Astrocyte of the cerebellum (primary cell): ENCODE measurements around the gene SAE1.

Source experiments
- DNase-seq: peaks from one replicate; pipeline ENCODE4 v3.0.0-alpha.2; 2011; ENCODE audit warnings: low read depth
- H3K4me3 ChIP-seq: 2 replicates; pipeline ENCODE4 v1.5.1; 2011; ENCODE audit warnings: mild to moderate bottlenecking, low read depth, low read length, moderate library complexity
- in situ Hi-C: cut with HindIII; loops from 2 replicates; pipeline ENCODE4 v1.10.0; 2017; ENCODE audit warnings: low sequenced_read_pairs
- TF ChIP-seq, protein P1 (sequence below): IDR thresholded peaks from 2 replicates; pipeline ENCODE4 v1.5.1; 2012; ENCODE audit warnings: low read length, low read depth, moderate library complexity, mild to moderate bottlenecking; ENCODE audit errors: missing control alignments

SAE1 gene

DNA sequence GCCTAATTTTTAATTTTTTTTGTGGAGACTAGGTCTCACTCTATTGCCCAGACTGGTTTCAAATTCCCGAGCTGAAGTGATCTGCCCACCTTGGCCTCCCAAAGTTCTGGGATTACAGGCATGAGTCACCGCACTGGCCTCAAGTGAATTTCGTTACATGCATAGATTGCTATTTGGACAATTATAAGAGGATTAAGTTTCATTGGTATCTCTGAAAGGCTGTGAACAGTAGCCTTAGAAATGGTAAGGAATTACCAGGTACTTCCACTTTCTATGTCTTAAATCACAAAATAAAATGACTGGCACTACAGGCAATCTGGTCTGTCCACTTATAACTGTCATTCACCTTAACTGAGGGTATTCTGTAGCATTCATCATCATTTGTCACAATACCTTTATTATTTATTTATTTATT, 122.8 kb downstream of the SAE1 start:
- TF ChIP-seq, protein P1, sequence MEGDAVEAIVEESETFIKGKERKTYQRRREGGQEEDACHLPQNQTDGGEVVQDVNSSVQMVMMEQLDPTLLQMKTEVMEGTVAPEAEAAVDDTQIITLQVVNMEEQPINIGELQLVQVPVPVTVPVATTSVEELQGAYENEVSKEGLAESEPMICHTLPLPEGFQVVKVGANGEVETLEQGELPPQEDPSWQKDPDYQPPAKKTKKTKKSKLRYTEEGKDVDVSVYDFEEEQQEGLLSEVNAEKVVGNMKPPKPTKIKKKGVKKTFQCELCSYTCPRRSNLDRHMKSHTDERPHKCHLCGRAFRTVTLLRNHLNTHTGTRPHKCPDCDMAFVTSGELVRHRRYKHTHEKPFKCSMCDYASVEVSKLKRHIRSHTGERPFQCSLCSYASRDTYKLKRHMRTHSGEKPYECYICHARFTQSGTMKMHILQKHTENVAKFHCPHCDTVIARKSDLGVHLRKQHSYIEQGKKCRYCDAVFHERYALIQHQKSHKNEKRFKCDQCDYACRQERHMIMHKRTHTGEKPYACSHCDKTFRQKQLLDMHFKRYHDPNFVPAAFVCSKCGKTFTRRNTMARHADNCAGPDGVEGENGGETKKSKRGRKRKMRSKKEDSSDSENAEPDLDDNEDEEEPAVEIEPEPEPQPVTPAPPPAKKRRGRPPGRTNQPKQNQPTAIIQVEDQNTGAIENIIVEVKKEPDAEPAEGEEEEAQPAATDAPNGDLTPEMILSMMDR: no peak
- peak; percentile 83 for DNase-seq
- in situ Hi-C loops: no loop called here
- no peak overlapping the region for H3K4me3 ChIP-seq

- H3K4me3 ChIP-seq: no peak overlapping the region
- in situ Hi-C loops: no loop called here
- TF ChIP-seq, protein P1: no peak
- no peak for DNase-seq
Observed at GRCh38 chr19:47253970-47254369, 123.3 kb downstream of the SAE1 start.

GRCh38 chr19:47255879-47256692, 125.5 kb downstream of the SAE1 start, which contains the start of gene CCDC9:
Gene CCDC9 (plus strand): TSS chr19:47256525. CDS start chr19:47258401, 1,876 bp downstream.
- peak; percentile 88 for DNase-seq
- in situ Hi-C loops: no loop called here
- TF ChIP-seq, protein P1: no peak
- peak within 1 kb of the TSS; percentile 60 for H3K4me3 ChIP-seq

GRCh38 chr19:47256693-47257410, 126.2 kb downstream of the SAE1 start:
- in situ Hi-C loops: no loop called here
- peak overlapping the region; percentile 60 for H3K4me3 ChIP-seq
- TF ChIP-seq, protein P1: no peak
- peak; percentile 98 for DNase-seq

DNA sequence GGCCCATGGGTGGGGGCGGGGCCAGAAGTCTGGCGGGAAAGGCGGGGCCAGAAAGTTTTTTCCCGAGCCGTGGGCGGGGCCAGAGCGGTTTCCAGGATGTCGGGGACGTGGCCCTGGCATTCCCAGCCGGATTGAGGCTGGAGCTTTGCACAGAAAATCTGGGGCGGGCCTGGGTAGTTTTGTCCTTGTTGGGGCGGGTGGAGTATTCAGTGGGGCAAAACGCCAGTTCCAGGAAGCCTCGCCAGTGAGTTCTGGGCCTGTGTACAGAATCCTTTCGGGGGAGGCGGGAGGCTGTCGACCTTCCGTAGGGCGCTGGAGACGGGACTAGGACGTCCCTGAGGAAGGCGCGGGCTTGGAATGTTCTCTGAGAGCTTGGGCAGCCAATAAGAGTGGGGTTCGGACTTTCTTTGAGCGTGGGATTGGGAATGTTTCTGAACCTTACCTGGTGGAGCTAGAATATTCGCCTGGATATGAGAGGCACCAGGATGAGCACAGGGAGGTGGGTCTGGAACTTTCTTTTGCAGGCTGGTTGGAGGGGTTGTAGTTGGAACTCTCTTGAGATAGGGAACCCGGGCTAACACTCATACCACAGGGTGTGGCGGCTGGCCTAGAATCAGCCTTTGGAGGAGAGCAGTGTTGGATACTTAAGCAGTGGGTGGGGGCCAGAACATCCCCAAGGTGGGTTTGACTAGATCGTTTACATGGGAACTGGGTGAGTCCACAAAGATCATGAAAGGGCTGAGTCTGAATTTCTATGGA, 127.0 kb downstream of the SAE1 start:
- in situ Hi-C loops: no loop called here
- no peak for DNase-seq
- TF ChIP-seq, protein P1: no peak
- H3K4me3 ChIP-seq: peak overlapping the region; percentile 47

DNA sequence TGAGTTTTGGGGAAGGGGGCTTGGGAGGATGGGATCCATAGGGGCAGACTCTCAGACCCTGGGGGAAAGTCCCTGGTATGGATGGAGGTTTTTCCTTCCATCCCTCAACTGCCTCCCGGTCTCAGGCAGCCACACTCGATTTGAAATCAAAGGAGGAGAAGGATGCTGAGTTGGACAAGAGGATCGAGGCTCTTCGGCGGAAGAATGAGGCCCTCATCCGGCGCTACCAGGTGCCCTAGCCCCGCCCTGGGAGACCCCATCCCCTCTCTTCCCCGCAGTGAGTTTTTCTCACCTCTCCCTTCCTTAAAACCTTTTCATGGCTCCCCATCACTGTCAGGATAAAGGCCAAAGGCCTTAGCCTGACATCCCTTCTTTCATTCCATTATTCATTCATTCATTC, 127.8 kb downstream of the SAE1 start:
- in situ Hi-C loops: no loop called here
- TF ChIP-seq, protein P1: no peak
- no peak for DNase-seq
- H3K4me3 ChIP-seq: peak overlapping the region; percentile 47
